T-helper 1 cell treated with Interleukin-12 subunit alpha and Interleukin-12 subunit beta and Interleukin-4 antibody, amounts not matched to agents 30 μg/mL and 1 μg/mL, for 36 hours (primary cell): ENCODE results near the gene MGAT1.
"Not testable (repeated sequence)": the region's sequence is repeated elsewhere in the genome, so short reads cannot be mapped to it uniquely, and the experiment has no call there.

ENCODE experiments used
- H3K27ac Mint-ChIP-seq: one replicate; pipeline ENCODE4 v1.8.0; 2021; ENCODE audit warnings: mild to moderate bottlenecking, mixed read lengths
- H3K27me3 Mint-ChIP-seq: one replicate; pipeline ENCODE4 v1.8.0; 2021; ENCODE audit warnings: low read depth, mixed read lengths
- H3K36me3 Mint-ChIP-seq: one replicate; pipeline ENCODE4 v1.8.0; 2021; ENCODE audit warnings: low read depth, mixed read lengths
- H3K4me1 Mint-ChIP-seq: one replicate; pipeline ENCODE4 v1.8.0; 2021; ENCODE audit warnings: low read depth, mixed read lengths
- H3K4me3 Mint-ChIP-seq: one replicate; pipeline ENCODE4 v1.8.0; 2021; ENCODE audit warnings: mild to moderate bottlenecking, moderate library complexity, mixed read lengths
- H3K9me3 Mint-ChIP-seq: one replicate; pipeline ENCODE4 v1.8.0; 2021; ENCODE audit warnings: mixed read lengths

The MGAT1 gene

GRCh38 chr5:180771839-180772238 is 30.8 kb downstream of the MGAT1 start:
- Mint-ChIP-seq H3K4me1 (no peaks in the 10 kb centered on the region), H3K36me3 (no peaks in the 10 kb centered on the region), H3K27me3 (peaks cover 18% of the 10 kb centered on the region), H3K9me3 (peaks cover 13% of the 10 kb centered on the region), H3K4me3 (no peak overlapping the region), H3K27ac (no peak overlapping the region)

GRCh38 chr5:180769821-180770220 is 32.8 kb downstream of the MGAT1 start:
- peaks cover 24% of the 10 kb centered on the region for H3K27me3 Mint-ChIP-seq
- H3K9me3 Mint-ChIP-seq: peaks cover 13% of the 10 kb centered on the region
- no peak overlapping the region for H3K27ac Mint-ChIP-seq
- no peaks in the 10 kb centered on the region for H3K36me3 Mint-ChIP-seq
- no peak overlapping the region for H3K4me3 Mint-ChIP-seq
- no peaks in the 10 kb centered on the region for H3K4me1 Mint-ChIP-seq

GRCh38 chr5:180755601-180756000 is 47.0 kb downstream of the MGAT1 start:
- Mint-ChIP-seq H3K4me3 (no peak overlapping the region), H3K36me3 (no peaks in the 10 kb centered on the region), H3K27ac (no peak overlapping the region), H3K4me1 (no peaks in the 10 kb centered on the region), H3K9me3 (peaks cover 9% of the 10 kb centered on the region), H3K27me3 (peaks cover 7% of the 10 kb centered on the region)

- Mint-ChIP-seq H3K4me3 (no peak overlapping the region), H3K27me3 (peaks cover 7% of the 10 kb centered on the region), H3K36me3 (no peaks in the 10 kb centered on the region), H3K27ac (no peak overlapping the region), H3K4me1 (no peaks in the 10 kb centered on the region), H3K9me3 (no peaks in the 10 kb centered on the region)
These were observed 58.4 kb downstream of the MGAT1 start for GRCh38 chr5:180744253-180744652.

- Mint-ChIP-seq H3K9me3 (no peaks in the 10 kb centered on the region), H3K27me3 (peaks cover 8% of the 10 kb centered on the region), H3K27ac (no peak overlapping the region), H3K4me3 (no peak overlapping the region), H3K4me1 (no peaks in the 10 kb centered on the region), H3K36me3 (no peaks in the 10 kb centered on the region)
These were observed 59.9 kb downstream of the MGAT1 start for GRCh38 chr5:180742727-180743126.

- H3K4me3 Mint-ChIP-seq, H3K27ac Mint-ChIP-seq, H3K4me1 Mint-ChIP-seq, H3K9me3 Mint-ChIP-seq, H3K36me3 Mint-ChIP-seq: not testable (repeated sequence)
- peaks cover 15% of the 10 kb centered on the region for H3K27me3 Mint-ChIP-seq
These were observed 61.7 kb downstream of the MGAT1 start for GRCh38 chr5:180740953-180741352.

- H3K4me3 Mint-ChIP-seq: no peak within 1 kb of the TSS
- no peaks in the 10 kb centered on the region for H3K4me1 Mint-ChIP-seq
- peaks cover 16% of the 10 kb centered on the region for H3K27me3 Mint-ChIP-seq
- H3K9me3 Mint-ChIP-seq: no peaks in the 10 kb centered on the region
- no peak within 1 kb of the TSS for H3K27ac Mint-ChIP-seq
- no peaks in the 10 kb centered on the region for H3K36me3 Mint-ChIP-seq
These were observed 62.6 kb downstream of the MGAT1 start, which contains the start of gene OR2Y1 for GRCh38 chr5:180739958-180740357. OR2Y1 (minus strand) TSS chr5:180740058; CDS start chr5:180740058, 0 bp downstream.

GRCh38 chr5:180739271-180739670 is 63.3 kb downstream of the MGAT1 start:
- Mint-ChIP-seq H3K4me3 (no peak overlapping the region), H3K4me1 (no peaks in the 10 kb centered on the region), H3K9me3 (no peaks in the 10 kb centered on the region), H3K36me3 (no peaks in the 10 kb centered on the region), H3K27me3 (peaks cover 18% of the 10 kb centered on the region), H3K27ac (no peak overlapping the region)

- Mint-ChIP-seq H3K9me3 (no peaks in the 10 kb centered on the region), H3K27me3 (peaks cover 29% of the 10 kb centered on the region), H3K36me3 (no peaks in the 10 kb centered on the region), H3K4me1 (no peaks in the 10 kb centered on the region), H3K4me3 (no peak overlapping the region), H3K27ac (no peak overlapping the region)
These were observed 66.1 kb downstream of the MGAT1 start for GRCh38 chr5:180736536-180736935.
